GM13977 (cell line): ENCODE measurements around the gene PNMA6A.
"Not testable (repeated sequence)": the region's sequence is repeated elsewhere in the genome, so short reads cannot be mapped to it uniquely, and the experiment has no call there.

ENCODE experiments used
- DNase-seq: peaks from one replicate; pipeline ENCODE4 v3.0.0; 2012; ENCODE audit warnings: low spot score
- in situ Hi-C: fragments of 300-500 bp; cut with MboI; formaldehyde crosslinking; loops from one replicate; pipeline ENCODE4 v1.12.0; 2022; ENCODE audit warnings: low sequenced_read_pairs, low pct_unique_long_range_greater_than_20kb, mixed read lengths, inconsistent platforms; ENCODE audit not compliant: unreplicated experiment
- TF ChIP-seq, protein P1 (sequence below): IDR thresholded peaks from 2 replicates; pipeline ENCODE4 v1.5.1; 2012; ENCODE audit warnings: mild to moderate bottlenecking, control low read depth; ENCODE audit not compliant: insufficient read depth; ENCODE audit errors: extremely low read depth, missing control alignments

PNMA6A gene

DNA sequence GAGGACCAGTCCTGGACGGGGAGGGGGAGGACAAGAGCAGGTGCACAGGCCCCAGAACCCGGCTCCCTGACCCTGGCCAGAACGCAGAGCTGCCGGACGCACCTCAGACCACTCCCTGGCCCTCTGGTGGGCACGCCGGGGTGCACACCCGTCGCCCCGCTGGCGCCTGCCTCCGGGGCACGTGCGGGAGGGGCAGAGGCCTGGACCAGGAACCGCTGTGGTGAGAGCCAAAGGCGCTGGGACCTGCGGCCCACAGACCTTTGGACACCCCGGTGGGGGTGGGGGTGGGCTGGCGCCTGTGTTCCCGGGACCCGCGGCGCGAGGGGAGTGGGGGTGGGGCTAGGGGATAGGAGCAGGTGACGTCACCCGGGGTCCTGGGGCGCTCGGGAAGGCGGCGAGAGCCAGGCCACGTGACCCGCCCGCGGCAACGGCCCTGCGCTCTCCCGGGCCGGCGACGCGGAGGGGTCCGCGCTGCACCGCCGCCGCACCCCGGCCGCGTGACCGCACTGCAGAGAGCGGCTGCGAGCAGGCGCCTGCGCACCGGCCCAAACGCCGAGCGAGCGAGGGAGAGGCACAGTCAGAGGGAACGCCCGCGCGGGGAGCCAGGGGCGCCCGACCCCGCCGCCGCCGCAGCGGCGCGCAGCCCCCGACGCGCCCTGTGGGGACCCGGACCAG lies at the start of gene PNMA6A:
PNMA6A (plus strand) TSS at position 546 of the 675 bp plus-strand sequence. CDS start 609 bp downstream, outside the sequence.
- in situ Hi-C loops, DNase-seq: not testable (repeated sequence)

DNA sequence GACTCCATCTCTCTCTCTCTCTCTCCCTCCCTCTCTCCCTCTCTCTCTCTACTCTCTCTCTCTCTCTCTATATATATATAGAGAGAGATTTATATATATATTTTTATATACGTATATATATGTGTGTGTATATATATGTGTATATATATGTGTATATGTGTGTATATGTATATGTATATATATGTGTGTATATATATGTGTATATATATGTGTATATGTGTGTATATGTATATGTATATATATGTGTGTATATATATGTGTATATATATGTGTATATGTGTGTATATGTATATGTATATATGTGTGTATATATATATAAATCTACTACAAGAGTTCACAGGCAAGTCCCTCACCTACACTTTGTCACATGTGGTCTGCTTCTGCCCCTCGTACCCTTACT lies 45.8 kb upstream of the PNMA6A start:
- in situ Hi-C loops, DNase-seq: not testable (repeated sequence)

DNA sequence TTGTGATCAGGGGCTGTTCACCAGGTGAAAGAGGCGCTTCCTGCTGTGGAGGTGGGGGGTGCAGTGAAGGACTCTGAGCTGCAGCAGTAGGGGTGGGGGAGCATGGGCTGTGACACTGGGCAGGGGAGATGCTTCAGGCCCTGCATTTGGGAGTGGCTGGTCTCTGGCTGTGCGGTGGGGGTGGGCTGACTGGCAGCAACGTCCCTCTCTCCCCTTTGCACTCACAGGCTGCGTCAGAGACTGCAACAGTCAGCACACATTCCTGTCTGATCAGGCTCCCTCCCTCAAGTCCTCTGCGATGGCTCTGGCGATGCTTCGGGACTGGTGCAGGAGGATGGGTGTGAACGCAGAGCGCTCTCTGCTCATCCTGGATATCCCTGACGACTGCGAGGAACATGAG lies 43.8 kb upstream of the PNMA6A start:
- in situ Hi-C loops = not testable (repeated sequence)

DNA sequence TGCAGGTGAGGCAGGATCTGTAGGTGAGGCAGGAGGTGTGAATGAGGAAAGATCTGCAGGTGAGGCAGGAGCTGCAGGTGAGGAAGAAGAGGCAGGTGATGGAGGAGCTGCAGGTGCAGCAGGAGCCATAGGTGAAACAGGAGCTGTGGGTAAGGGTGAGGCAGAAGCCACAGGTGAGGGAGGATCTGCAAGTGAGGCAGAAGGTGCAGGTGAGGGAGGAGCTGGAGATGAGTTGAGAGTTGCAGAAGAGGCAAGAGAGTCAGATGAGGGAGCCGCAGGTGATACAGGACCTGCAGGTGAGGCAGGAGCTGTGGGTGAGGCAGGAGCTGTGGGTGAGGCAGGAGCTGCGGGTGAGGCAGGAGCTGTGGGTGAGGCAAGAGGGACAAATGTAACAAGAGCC lies 43.1 kb upstream of the PNMA6A start:
- in situ Hi-C loops = no loop called here
- TF ChIP-seq, protein P1, sequence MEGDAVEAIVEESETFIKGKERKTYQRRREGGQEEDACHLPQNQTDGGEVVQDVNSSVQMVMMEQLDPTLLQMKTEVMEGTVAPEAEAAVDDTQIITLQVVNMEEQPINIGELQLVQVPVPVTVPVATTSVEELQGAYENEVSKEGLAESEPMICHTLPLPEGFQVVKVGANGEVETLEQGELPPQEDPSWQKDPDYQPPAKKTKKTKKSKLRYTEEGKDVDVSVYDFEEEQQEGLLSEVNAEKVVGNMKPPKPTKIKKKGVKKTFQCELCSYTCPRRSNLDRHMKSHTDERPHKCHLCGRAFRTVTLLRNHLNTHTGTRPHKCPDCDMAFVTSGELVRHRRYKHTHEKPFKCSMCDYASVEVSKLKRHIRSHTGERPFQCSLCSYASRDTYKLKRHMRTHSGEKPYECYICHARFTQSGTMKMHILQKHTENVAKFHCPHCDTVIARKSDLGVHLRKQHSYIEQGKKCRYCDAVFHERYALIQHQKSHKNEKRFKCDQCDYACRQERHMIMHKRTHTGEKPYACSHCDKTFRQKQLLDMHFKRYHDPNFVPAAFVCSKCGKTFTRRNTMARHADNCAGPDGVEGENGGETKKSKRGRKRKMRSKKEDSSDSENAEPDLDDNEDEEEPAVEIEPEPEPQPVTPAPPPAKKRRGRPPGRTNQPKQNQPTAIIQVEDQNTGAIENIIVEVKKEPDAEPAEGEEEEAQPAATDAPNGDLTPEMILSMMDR = no peak

More for the DNA sequence above, 43.8 kb upstream of the PNMA6A start:
- DNase-seq = not testable (repeated sequence)

DNA sequence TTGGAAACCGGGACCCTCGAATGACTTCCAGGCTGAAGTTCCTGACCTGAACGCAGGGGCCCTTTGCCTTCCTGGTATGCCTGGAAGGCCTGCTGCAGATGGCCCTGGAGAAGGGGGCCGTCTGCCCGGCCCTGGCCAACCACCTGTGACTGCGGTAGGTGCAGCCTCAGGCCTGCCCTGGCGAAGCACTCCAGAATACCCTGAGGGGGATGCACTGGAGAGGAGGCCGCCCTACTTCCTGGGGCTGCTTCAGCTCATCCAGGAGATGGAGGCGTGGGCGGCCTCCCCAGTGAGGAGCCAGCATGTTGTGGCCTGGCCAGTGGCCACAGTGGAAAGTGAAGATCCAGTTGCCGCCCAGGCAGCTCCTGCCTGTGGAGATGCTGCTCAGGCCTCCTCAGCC lies 42.4 kb upstream of the PNMA6A start:
- DNase-seq = no peak
- TF ChIP-seq, protein P1 = no peak
- in situ Hi-C loops = no loop called here

More for the DNA sequence above, 43.1 kb upstream of the PNMA6A start:
- DNase-seq = no peak

DNA sequence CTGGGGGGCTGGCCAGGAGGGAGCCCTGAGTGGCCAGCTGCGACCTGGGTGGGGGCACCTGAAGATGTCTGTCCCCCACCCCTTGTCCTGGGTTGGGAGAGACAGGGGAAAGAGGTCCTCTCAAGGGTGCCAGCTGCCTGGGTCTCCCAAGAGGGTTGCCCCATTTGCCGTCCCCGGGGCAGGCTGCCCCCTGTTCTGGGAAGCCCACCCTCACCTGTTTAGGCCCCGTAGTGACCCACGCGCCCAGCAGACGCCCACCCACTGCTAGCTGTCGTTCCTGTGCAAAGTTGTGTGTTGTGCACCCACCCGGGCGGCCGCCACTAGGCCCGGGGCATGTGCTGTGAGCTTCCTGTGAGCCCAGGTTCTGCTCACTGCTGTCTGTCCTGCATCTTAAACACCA lies 41.5 kb upstream of the PNMA6A start:
- in situ Hi-C loops = no loop called here
- no peak for DNase-seq
- TF ChIP-seq, protein P1 = no peak

DNA sequence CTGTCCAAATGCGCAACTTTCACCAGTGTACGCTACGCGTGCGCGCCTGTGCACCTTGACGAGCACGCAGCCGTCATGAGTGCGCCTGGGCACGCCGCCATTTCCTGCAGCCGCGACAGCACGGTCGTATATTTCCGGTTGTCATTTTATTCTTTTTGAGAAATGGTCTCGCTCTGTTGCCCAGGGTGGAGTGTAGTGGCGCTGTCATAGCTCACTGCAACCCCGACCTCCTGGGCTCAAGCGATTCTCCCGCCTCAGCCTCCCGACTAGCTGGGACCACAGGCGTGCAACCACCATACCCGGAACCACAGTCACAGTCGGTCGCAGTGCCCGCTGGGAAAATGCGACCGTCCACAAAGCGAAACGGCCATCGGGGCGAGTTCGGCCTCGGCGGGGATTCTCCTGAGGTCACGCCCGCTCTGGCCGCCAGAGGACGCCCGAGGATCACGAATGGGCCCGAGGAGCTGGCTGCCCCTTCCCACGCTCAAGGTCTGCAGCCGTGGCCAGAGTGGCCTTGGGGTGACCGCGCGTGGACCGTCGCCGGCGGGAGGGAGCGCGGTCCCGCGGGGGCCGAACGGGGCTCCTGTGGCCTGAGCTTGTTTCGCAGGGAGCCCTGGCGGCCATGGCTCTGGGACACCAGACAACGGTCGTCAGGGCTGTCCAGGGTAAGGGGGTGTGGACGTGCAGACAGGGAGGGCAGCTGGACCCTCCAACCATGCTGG lies 39.7 kb upstream of the PNMA6A start:
- peak; percentile 88 for DNase-seq
- TF ChIP-seq, protein P1 = peak; percentile 89
- in situ Hi-C loops = no loop called here

DNA sequence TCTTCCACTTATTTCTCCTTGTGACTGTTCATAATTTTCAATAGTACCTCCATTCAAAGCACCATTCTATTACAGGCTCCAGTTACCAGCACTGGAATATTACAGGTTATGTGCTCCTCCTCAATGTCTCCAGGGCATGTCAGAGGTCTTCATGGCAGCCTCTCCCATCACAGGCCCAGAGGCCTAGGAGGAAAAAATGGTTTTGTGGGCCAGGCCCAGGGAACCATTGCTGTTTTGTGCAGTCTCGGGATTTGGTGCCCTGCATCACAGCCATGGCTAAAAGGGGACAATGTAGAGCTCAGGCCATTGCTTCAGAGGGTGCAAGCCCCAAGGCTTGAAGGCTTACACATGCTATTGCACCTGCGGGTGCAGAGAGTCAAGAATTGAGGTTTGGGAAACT lies 23.2 kb upstream of the PNMA6A start:
- TF ChIP-seq, protein P1 = no peak
- in situ Hi-C loops = no loop called here
- DNase-seq = no peak
